HL-60 (cell line): ENCODE data around the gene RPL12.

Experiments used
- DNase-seq, 2 experiments: peaks; one replicate each; pipeline ENCODE4 v3.0.0-alpha.2; 2010 to 2020; ENCODE audit warnings: low read depth in 1 of 2, low spot score in 1 of 2
- H3K27ac ChIP-seq: fragments of 250-450 bp; sonication (Bioruptor Pico); replicated peaks from 2 replicates; pipeline ENCODE4 v1.5.1; 2020; ENCODE audit warnings: mild to moderate bottlenecking, moderate library complexity
- H3K27me3 ChIP-seq: fragments of 250-450 bp; sonication (Bioruptor Pico); 2 replicates; pipeline ENCODE4 v1.5.1; 2021; ENCODE audit warnings: mild to moderate bottlenecking, moderate library complexity; ENCODE audit not compliant: insufficient read depth, poor library complexity, severe bottlenecking
- H3K4me3 ChIP-seq: replicated peaks from 2 replicates; pipeline ENCODE4 v1.5.1; 2011; ENCODE audit warnings: mild to moderate bottlenecking, control low read depth, low read length; ENCODE audit not compliant: insufficient read depth
- CTCF ChIP-seq: IDR thresholded peaks from one replicate; pipeline ENCODE4 v1.5.1; 2011; ENCODE audit warnings: low read length, control low read depth, inconsistent platforms; ENCODE audit not compliant: insufficient read depth
- GABPA ChIP-seq: IDR thresholded peaks from 2 replicates; pipeline ENCODE4 v1.6.1; 2012; ENCODE audit warnings: low read depth
- POLR2AphosphoS5 ChIP-seq: IDR thresholded peaks from 2 replicates; pipeline ENCODE4 v1.6.1; 2012; ENCODE audit warnings: low read depth
- REST ChIP-seq: IDR thresholded peaks from 2 replicates; pipeline ENCODE4 v1.6.1; 2012; ENCODE audit warnings: low read depth; ENCODE audit not compliant: insufficient replicate concordance
- SPI1 ChIP-seq: IDR thresholded peaks from 2 replicates; pipeline ENCODE4 v1.6.1; 2012; ENCODE audit warnings: low read depth, mild to moderate bottlenecking, borderline replicate concordance

RPL12 gene

DNA sequence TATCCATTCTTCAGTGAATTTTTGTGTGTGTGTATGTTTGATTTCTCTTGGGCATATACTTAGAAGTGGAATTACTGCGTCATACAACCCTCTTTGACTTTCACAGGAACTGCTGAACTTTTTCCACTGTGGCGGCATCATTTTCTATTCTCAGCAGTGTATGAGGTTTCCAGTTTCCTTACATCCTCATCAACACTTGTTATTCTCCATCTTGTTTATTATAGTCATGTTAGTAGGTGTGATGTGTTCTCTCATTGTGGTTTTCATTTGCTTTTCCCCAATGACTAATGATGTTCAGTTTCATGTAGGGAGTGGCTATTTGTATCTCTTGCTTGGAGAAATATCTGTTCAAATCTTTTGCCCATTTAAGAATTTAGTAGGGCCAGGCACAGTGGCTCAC, 24.4 kb downstream of the RPL12 start:
- TF ChIP-seq GABPA (no peak), SPI1 (no peak), POLR2AphosphoS5 (no peak)
- Histone ChIP-seq H3K27ac (no peak overlapping the region), H3K4me3 (no peak overlapping the region), H3K27me3 (no peaks in the 10 kb centered on the region)
- no peak for DNase-seq

DNA sequence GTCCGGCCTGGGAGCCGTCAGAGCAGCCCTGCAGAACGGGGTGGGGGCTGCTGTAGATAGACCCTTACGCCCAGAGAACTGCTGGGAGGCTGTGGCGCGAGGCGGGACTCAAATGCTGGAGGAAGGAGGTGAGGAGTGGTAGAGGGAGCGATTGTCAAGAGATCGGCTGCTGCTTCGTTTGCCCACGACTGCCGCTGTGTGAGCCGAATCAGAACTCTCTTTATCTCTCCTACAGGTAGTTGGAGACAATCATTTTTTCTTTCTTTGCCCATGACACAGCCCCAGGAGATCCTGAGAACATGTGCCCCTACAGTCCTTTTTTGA, 26.6 kb downstream of the RPL12 start:
- peak in 1 of 2 experiments; percentile 37 for DNase-seq
- H3K4me3 ChIP-seq = peak overlapping the region; percentile 81
- TF ChIP-seq CTCF = no peak
- no peak for TF ChIP-seq REST
- TF ChIP-seq POLR2AphosphoS5 = no peak
- TF ChIP-seq GABPA = no peak
- no peak for TF ChIP-seq SPI1
- peak overlapping the region; percentile 73 for H3K27ac ChIP-seq
- H3K27me3 ChIP-seq = no peaks in the 10 kb centered on the region

- TF ChIP-seq CTCF (no peak), REST (peak; percentile 88), SPI1 (no peak), POLR2AphosphoS5 (peak; percentile 71), GABPA (peak; percentile 82)
- Histone ChIP-seq H3K27ac (peak within 1 kb of the TSS; percentile 73), H3K4me3 (peak within 1 kb of the TSS; percentile 81), H3K27me3 (no peaks in the 10 kb centered on the region)
- peak; percentile 76 to 91 for DNase-seq
These were observed 27.1 kb downstream of the RPL12 start, which contains the start of gene ZNF79 for GRCh38 chr9:127423934-127424675. TSS of gene ZNF79 (plus strand) at chr9:127424382. CDS start at chr9:127424788, 406 bp downstream.

DNA sequence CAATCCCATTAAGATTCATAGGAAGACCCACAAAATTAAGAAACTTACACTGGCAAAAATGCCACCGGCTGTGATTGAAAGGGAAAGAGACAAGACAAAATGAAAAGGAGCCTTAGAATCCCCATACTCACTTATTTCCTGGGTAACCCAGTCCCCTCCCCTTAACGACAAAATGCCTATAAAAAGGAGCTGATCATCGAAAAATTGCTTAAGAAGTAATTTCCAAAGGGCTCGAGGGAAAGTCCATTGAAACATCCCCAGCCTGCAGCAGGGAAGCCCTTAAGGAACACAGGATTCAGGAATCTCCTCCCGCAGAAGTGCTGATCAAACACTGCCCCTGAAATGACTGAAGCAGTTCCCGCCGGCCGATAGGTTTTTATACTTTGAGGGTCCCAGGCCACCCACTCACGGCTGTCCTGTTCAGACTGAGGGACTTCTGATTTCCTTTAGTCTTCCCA, 27.7 kb downstream of the RPL12 start:
- no peaks in the 10 kb centered on the region for H3K27me3 ChIP-seq
- H3K4me3 ChIP-seq = peak overlapping the region; percentile 81
- TF ChIP-seq CTCF (no peak), POLR2AphosphoS5 (no peak), SPI1 (no peak), REST (no peak), GABPA (no peak)
- no peak for DNase-seq
- H3K27ac ChIP-seq = peak overlapping the region; percentile 73
